GM10266 (cell line): ENCODE data around the gene KAZN.

Experiments
- DNase-seq: peaks from one replicate; pipeline ENCODE4 v3.0.0; 2012; ENCODE audit errors: extremely low spot score
- TF ChIP-seq, protein P1 (sequence below): IDR thresholded peaks from 2 replicates; pipeline ENCODE4 v1.5.1; 2012; ENCODE audit warnings: mild to moderate bottlenecking, low read depth; ENCODE audit not compliant: control insufficient read depth, insufficient read depth; ENCODE audit errors: missing control alignments

The KAZN gene

DNA sequence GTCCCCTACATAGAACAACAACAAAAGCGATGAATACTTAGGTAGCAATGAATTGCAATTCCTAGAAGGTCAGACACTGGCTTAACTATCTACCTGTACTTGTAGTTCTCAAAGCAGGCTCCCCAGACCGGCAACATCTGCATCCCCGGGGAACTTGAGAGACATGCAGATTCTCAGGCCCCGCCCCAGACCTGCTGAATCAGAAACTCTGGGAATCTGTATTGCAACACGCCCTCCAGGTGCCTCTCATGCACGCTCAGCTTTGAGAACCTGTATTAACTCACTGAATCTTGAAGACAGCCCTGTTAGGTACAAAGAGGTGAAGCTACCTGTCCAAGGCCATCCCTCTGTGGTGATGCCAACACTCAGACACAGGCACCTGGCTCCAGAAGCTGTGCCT lies 128.1 kb downstream of the KAZN start:
- TF ChIP-seq, protein P1, sequence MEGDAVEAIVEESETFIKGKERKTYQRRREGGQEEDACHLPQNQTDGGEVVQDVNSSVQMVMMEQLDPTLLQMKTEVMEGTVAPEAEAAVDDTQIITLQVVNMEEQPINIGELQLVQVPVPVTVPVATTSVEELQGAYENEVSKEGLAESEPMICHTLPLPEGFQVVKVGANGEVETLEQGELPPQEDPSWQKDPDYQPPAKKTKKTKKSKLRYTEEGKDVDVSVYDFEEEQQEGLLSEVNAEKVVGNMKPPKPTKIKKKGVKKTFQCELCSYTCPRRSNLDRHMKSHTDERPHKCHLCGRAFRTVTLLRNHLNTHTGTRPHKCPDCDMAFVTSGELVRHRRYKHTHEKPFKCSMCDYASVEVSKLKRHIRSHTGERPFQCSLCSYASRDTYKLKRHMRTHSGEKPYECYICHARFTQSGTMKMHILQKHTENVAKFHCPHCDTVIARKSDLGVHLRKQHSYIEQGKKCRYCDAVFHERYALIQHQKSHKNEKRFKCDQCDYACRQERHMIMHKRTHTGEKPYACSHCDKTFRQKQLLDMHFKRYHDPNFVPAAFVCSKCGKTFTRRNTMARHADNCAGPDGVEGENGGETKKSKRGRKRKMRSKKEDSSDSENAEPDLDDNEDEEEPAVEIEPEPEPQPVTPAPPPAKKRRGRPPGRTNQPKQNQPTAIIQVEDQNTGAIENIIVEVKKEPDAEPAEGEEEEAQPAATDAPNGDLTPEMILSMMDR: no peak
- no peak for DNase-seq

DNA sequence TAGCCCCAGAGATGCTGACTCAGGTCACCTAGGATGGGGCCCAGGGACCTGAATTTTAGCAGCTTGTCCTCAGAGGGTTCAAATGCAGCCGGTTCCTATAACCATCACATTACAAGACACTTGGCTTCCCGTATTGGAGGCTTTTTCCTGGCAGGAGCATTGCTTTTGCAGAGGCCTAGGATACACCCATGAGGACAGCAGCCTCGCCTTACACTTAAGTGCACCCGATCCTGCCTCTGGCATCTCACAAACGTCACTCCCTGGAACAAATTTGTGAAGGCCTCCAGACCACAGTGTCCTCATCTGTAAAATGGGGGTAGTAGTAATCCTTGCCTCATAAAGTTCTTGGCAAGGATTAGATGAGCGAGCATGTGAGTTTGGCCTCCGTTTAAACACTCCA lies 130.0 kb downstream of the KAZN start:
- DNase-seq: no peak
- TF ChIP-seq, protein P1: no peak

DNA sequence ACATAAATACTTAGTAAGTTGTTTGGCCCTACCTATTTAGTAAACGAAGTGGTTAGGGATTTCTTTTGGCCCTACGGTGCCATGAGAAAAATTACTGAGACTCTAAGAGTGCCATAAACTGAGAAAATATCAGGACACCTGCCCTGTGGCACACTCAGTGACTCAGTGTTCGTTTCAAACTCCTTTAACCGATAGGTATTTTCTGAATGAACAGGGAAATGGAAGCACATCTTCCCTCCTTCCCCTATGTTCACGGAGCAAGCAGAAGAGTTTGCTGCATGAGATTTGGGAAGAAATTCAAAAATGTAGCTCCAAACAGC lies 134.2 kb downstream of the KAZN start:
- no peak for DNase-seq
- TF ChIP-seq, protein P1: no peak

DNA sequence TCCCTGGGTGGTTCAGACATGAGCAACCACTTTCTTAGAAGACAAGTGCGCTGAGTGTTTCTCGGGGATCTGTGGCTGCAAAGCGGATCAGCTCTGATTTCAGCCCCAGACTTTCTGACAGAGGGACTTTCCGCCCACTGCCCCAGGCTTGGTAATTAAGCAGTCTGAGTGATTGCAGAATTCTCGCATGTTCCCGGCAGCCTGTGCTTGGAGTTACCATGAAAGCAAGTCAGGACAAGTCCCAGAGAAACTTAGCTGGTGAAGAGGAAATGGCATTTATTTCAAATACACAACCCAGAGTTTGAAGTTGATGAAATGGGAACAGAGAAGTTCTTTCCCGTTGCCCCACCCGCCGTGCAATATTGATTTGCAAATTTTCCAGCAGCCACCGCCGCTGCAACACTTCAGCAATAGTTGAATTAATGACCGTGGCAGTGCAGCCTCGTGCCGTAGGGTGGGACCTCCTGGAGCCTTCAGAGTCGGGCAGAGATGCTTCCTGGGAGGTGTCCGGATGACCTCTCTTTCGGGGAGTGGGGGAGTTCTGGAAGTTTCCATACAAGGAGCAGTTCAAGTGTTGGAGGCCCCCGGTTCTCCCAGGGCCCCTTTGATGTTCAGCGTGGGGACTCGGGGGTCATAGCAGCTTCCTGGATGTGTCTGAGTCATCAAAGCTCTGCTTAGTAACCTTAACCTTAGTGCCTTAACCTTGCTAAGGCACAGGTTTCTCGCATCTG lies 134.7 kb downstream of the KAZN start:
- TF ChIP-seq, protein P1: no peak
- DNase-seq: peak; percentile 22

DNA sequence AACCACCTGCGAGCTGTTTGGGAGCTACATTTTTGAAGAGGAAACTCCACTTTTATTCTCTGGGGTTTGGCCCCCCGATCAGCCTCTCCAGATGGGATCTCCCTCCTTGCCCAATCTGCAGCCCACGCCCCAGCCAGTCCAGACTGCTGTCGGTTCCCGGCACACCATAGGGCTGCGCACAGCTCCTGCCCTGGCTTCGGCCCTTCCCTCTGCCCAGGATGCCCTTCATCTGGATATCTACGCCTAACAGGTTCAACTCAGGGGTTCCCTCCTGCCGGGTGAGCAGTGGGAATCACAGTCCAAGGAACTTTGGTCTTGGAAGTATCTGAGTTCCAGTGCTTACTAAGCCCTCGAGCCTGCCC lies 135.3 kb downstream of the KAZN start:
- TF ChIP-seq, protein P1: no peak
- no peak for DNase-seq

DNA sequence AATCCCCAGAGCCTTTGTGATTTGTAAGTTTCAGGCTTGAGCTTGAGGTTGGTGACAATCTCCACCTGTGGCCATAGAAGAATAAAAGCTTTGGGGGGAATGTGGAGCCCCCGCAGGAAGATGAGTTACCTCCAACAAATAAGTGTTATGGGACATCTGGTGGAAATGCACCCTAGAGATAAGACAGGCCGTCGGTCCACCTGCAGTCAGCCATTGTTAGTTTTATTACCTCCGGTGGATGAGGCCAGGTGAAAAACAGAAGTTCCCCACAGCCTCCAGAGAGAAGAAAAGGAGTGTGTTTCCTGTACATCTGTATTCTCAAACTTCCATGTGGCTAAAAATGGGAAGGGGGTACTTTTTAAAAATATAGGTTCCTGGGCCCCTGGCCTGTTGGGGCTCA lies 137.4 kb downstream of the KAZN start:
- DNase-seq: no peak
- TF ChIP-seq, protein P1: no peak

DNA sequence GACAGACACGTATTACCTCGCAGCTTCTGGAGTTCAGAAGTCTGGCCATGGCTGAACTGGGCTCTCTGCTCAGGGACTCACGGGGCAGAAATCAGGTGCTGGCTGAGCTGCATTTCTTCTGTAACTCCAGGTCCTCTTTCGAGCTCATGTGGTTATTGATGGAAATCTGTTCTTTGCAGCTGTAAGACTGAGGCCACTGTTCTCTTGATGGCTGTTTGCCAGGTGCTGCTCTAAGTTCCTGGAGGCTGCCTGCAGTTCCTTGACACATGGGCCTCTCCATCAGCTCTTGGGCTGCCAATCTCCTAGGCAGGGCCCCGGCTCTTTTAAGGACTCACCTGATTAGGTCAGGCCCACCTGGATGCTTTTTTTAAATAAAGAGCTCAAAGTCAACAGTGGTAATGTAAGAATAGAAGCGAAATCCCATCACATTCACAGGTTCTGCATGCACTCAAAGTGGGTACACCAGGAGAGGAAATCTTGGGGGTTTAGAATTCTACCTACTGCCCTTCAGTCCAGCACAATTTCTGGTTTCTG lies 139.1 kb downstream of the KAZN start:
- no peak for DNase-seq
- TF ChIP-seq, protein P1: no peak
